T-helper 9 cell (primary cell): ENCODE measurements around the gene CCDC85C.

Experiments
- DNase-seq: peaks from one replicate; pipeline ENCODE4 v3.0.0-alpha.2; 2020

Gene CCDC85C

GRCh38 chr14:99552572-99553216 is 51.3 kb downstream of the CCDC85C start:
- DNase-seq, result no peak

GRCh38 chr14:99552021-99552553 is 51.9 kb downstream of the CCDC85C start:
- no peak for DNase-seq

GRCh38 chr14:99551034-99551922 is 52.7 kb downstream of the CCDC85C start:
- DNase-seq, result no peak

GRCh38 chr14:99550387-99550992 is 53.5 kb downstream of the CCDC85C start:
- DNase-seq, result no peak

- DNase-seq, result no peak
These were observed 54.3 kb downstream of the CCDC85C start for GRCh38 chr14:99549684-99550083.

- no peak for DNase-seq
These were observed 55.0 kb downstream of the CCDC85C start for GRCh38 chr14:99548871-99549515.

- DNase-seq, result no peak
These were observed 55.8 kb downstream of the CCDC85C start for GRCh38 chr14:99548255-99548654.

- DNase-seq, result no peak
These were observed 57.6 kb downstream of the CCDC85C start for GRCh38 chr14:99546234-99546879.

GRCh38 chr14:99545586-99545985 is 58.4 kb downstream of the CCDC85C start:
- DNase-seq, result no peak

- no peak for DNase-seq
These were observed 59.0 kb downstream of the CCDC85C start for GRCh38 chr14:99544991-99545390.

- DNase-seq, result no peak
These were observed 60.0 kb downstream of the CCDC85C start for GRCh38 chr14:99543985-99544384.

- DNase-seq, result no peak
These were observed 60.6 kb downstream of the CCDC85C start for GRCh38 chr14:99543370-99543769.

- DNase-seq, result no peak
These were observed 61.4 kb downstream of the CCDC85C start for GRCh38 chr14:99542566-99542965.

GRCh38 chr14:99541677-99542470 is 62.1 kb downstream of the CCDC85C start:
- no peak for DNase-seq

GRCh38 chr14:99541211-99541610 is 62.8 kb downstream of the CCDC85C start:
- DNase-seq, result no peak

- no peak for DNase-seq
These were observed 63.6 kb downstream of the CCDC85C start for GRCh38 chr14:99540196-99541032.

- DNase-seq, result no peak
These were observed 64.5 kb downstream of the CCDC85C start for GRCh38 chr14:99539491-99539890.

GRCh38 chr14:99538733-99539132 is 65.3 kb downstream of the CCDC85C start:
- DNase-seq, result no peak

GRCh38 chr14:99538275-99538674 is 65.7 kb downstream of the CCDC85C start:
- DNase-seq, result no peak

- DNase-seq, result no peak
These were observed 66.6 kb downstream of the CCDC85C start for GRCh38 chr14:99537399-99537798.
